ENCODE results near the gene LRRC8E.

DNA sequence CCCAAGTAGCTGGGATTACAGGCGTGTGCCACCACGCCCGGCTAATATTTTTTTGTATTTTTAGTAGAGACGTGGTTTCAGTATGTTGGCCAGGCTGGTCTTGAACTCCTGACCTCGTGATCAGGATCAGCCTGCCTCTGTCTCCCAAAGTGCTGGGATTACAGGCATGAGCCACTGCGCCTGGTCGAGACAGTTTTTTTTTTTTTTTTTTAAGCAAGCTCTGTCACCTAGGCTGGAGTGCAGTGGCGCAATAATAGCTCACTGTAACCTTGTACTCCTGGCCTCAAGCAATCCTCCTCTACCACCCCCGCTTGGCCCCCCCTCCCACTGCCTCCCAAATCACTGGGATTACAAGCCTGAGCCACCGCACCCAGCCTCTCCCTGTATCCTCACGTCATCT, 9.0 kb downstream of the LRRC8E start:
- TF ChIP-seq, protein P1, sequence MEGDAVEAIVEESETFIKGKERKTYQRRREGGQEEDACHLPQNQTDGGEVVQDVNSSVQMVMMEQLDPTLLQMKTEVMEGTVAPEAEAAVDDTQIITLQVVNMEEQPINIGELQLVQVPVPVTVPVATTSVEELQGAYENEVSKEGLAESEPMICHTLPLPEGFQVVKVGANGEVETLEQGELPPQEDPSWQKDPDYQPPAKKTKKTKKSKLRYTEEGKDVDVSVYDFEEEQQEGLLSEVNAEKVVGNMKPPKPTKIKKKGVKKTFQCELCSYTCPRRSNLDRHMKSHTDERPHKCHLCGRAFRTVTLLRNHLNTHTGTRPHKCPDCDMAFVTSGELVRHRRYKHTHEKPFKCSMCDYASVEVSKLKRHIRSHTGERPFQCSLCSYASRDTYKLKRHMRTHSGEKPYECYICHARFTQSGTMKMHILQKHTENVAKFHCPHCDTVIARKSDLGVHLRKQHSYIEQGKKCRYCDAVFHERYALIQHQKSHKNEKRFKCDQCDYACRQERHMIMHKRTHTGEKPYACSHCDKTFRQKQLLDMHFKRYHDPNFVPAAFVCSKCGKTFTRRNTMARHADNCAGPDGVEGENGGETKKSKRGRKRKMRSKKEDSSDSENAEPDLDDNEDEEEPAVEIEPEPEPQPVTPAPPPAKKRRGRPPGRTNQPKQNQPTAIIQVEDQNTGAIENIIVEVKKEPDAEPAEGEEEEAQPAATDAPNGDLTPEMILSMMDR (optimal IDR thresholded peaks at IDR 0.05 in 1 of 3, IDR thresholded peaks at IDR 0.05 in 1 of 3, conservative IDR thresholded peaks at IDR 0.05 in 1 of 3; ENCODE audit: extremely low read depth in 1 of 3, insufficient read depth in 2 of 3, low read length in 3 of 3): no peak
- TF ChIP-seq EZH2 (IDR thresholded peaks at IDR 0.05; ENCODE audit: low read length): no peak

Data from keratinocyte (primary cell).